Measurements from ENCODE around the gene AVL9. TPM values are rescaled to one million over a fixed set of nuclear protein-coding genes. Genes with fewer than 3 reads are reported as not detected.
"Not testable (repeated sequence)": the region's sequence is repeated elsewhere in the genome, so short reads cannot be mapped to it uniquely, and the experiment has no call there.

Gene AVL9
- total RNA-seq, 2 experiments from 2014 or later: 23.3 to 25.4 TPM

GRCh38 chr7:32594965-32595490, 99.7 kb downstream of the AVL9 start:
- Histone ChIP-seq H3K27ac (ENCODE audit: low read depth in 1 of 2, low read length in 2 of 2) (no peak overlapping the region), H3K4me1 (ENCODE audit: insufficient read depth, low read length) (no peaks in the 10 kb centered on the region), H3K9me3 (ENCODE audit: control insufficient read depth in 1 of 2, insufficient read depth in 1 of 2, low read length in 2 of 2) (no peaks in the 10 kb centered on the region), H3K27me3 (ENCODE audit: control insufficient read depth in 1 of 2, insufficient read depth in 2 of 2, low read length in 2 of 2) (peaks cover 0 to 4% of the 10 kb centered on the region in 2 experiments), H3K36me3 (ENCODE audit: insufficient read depth, low read length) (no peaks in the 10 kb centered on the region), H3K4me3 (ENCODE audit: low read length) (no peak overlapping the region)
- no peaks in the 10 kb centered on the region for H3K4me1 Mint-ChIP-seq (ENCODE audit: low read depth)
- intact Hi-C loops (cut with DNase I, micrococcal nuclease): no loop called here
- DNase-seq: no peak
- H3K9me3 Mint-ChIP-seq: peaks cover 6% of the 10 kb centered on the region
- ATAC-seq (ENCODE audit: poor library complexity): no peak
- no peaks in the 10 kb centered on the region for H3K36me3 Mint-ChIP-seq (ENCODE audit: low read depth)
- ChIA-PET POLR2A (no interaction called here), CTCF (no interaction called here)
- peaks cover 14% of the 10 kb centered on the region for H3K27me3 Mint-ChIP-seq
- TF ChIP-seq, protein P1, sequence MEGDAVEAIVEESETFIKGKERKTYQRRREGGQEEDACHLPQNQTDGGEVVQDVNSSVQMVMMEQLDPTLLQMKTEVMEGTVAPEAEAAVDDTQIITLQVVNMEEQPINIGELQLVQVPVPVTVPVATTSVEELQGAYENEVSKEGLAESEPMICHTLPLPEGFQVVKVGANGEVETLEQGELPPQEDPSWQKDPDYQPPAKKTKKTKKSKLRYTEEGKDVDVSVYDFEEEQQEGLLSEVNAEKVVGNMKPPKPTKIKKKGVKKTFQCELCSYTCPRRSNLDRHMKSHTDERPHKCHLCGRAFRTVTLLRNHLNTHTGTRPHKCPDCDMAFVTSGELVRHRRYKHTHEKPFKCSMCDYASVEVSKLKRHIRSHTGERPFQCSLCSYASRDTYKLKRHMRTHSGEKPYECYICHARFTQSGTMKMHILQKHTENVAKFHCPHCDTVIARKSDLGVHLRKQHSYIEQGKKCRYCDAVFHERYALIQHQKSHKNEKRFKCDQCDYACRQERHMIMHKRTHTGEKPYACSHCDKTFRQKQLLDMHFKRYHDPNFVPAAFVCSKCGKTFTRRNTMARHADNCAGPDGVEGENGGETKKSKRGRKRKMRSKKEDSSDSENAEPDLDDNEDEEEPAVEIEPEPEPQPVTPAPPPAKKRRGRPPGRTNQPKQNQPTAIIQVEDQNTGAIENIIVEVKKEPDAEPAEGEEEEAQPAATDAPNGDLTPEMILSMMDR (IDR thresholded peaks at IDR 0.05): no peak
- no peak overlapping the region for H3K27ac Mint-ChIP-seq
- no peak overlapping the region for H3K4me3 Mint-ChIP-seq

DNA sequence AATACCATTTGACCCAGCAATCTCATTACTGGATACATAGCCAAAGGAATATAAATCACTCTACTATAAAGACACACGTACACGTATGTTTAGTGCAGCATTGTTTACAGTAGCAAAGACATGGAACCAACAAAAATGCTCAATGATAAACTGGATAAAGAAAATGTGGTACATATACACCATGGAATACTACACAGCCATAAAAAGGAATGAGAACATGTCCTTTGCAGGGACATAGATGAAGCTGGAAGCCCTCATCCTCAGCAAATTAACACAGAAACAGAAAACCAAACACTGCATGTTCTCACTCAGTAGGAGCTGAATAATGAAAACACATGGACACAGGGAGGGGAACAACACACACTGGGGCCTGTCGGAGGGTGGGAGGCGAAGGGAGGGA, 105.9 kb downstream of the AVL9 start:
- H3K4me3 ChIP-seq (ENCODE audit: low read length); H3K36me3 ChIP-seq (ENCODE audit: insufficient read depth, low read length); H3K36me3 Mint-ChIP-seq (ENCODE audit: low read depth); intact Hi-C loops (cut with DNase I, micrococcal nuclease); H3K4me1 Mint-ChIP-seq (ENCODE audit: low read depth); POLR2A ChIA-PET; CTCF ChIA-PET; H3K4me3 Mint-ChIP-seq; H3K27ac ChIP-seq (ENCODE audit: low read depth in 1 of 2, low read length in 2 of 2); H3K4me1 ChIP-seq (ENCODE audit: insufficient read depth, low read length); DNase-seq; H3K27me3 ChIP-seq (ENCODE audit: control insufficient read depth in 1 of 2, insufficient read depth in 2 of 2, low read length in 2 of 2); H3K27ac Mint-ChIP-seq; ATAC-seq (ENCODE audit: poor library complexity); H3K9me3 ChIP-seq (ENCODE audit: control insufficient read depth in 1 of 2, insufficient read depth in 1 of 2, low read length in 2 of 2): not testable (repeated sequence)
- Mint-ChIP-seq H3K27me3 (peaks cover 20% of the 10 kb centered on the region), H3K9me3 (peaks cover 25% of the 10 kb centered on the region)

DNA sequence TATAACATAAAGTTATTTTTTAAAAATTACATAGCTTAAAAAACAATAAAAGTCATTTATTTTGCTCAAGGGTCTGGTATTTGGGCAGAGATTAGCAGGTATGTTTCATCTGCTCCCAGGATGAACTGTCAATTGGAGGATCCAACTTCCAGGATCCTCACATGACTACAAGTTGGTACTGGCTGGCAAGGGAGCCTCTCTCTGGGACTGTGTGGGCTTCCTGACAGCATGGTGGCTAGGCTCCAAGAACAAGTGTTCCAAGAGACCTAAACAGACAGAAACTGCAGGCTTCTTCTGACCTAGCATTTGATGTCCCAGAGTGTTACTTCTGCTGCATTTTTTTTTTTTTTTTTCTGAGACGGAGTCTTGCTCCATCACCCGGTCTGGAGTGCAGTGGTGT, 107.2 kb downstream of the AVL9 start:
- intact Hi-C loops (cut with DNase I, micrococcal nuclease): no loop called here
- Mint-ChIP-seq H3K9me3 (peaks cover 25% of the 10 kb centered on the region), H3K27me3 (peaks cover 17% of the 10 kb centered on the region), H3K4me3 (no peak overlapping the region), H3K36me3 (ENCODE audit: low read depth) (no peaks in the 10 kb centered on the region), H3K27ac (no peak overlapping the region), H3K4me1 (ENCODE audit: low read depth) (no peaks in the 10 kb centered on the region)
- CTCF ChIA-PET: no interaction called here
- Histone ChIP-seq H3K4me3 (ENCODE audit: low read length) (no peak overlapping the region), H3K9me3 (ENCODE audit: control insufficient read depth in 1 of 2, insufficient read depth in 1 of 2, low read length in 2 of 2) (peaks cover 0 to 8% of the 10 kb centered on the region in 2 experiments), H3K4me1 (ENCODE audit: insufficient read depth, low read length) (no peaks in the 10 kb centered on the region), H3K27ac (ENCODE audit: low read depth in 1 of 2, low read length in 2 of 2) (no peak overlapping the region), H3K36me3 (ENCODE audit: insufficient read depth, low read length) (no peaks in the 10 kb centered on the region), H3K27me3 (ENCODE audit: control insufficient read depth in 1 of 2, insufficient read depth in 2 of 2, low read length in 2 of 2) (no peaks in the 10 kb centered on the region)
- TF ChIP-seq, protein P1 (IDR thresholded peaks at IDR 0.05): no peak
- DNase-seq (no peak), ATAC-seq (ENCODE audit: poor library complexity) (no peak)
- POLR2A ChIA-PET: interaction anchor here (0.7 kb wide), 1 partner anchor 1378 kb away, joined by 3 read pairs; no protein-coding TSS in a partner anchor

- H3K4me1 Mint-ChIP-seq (ENCODE audit: low read depth); H3K9me3 ChIP-seq (ENCODE audit: control insufficient read depth in 1 of 2, insufficient read depth in 1 of 2, low read length in 2 of 2); H3K27ac ChIP-seq (ENCODE audit: low read depth in 1 of 2, low read length in 2 of 2); H3K4me1 ChIP-seq (ENCODE audit: insufficient read depth, low read length); H3K4me3 Mint-ChIP-seq; POLR2A ChIA-PET; ATAC-seq (ENCODE audit: poor library complexity); H3K36me3 Mint-ChIP-seq (ENCODE audit: low read depth); H3K27me3 ChIP-seq (ENCODE audit: control insufficient read depth in 1 of 2, insufficient read depth in 2 of 2, low read length in 2 of 2); H3K36me3 ChIP-seq (ENCODE audit: insufficient read depth, low read length); CTCF ChIA-PET; H3K27me3 Mint-ChIP-seq; H3K27ac Mint-ChIP-seq; H3K4me3 ChIP-seq (ENCODE audit: low read length); intact Hi-C loops (cut with DNase I, micrococcal nuclease); DNase-seq: not testable (repeated sequence)
- peaks cover 19% of the 10 kb centered on the region for H3K9me3 Mint-ChIP-seq
These were observed 108.2 kb downstream of the AVL9 start for GRCh38 chr7:32603492-32603891.

DNA sequence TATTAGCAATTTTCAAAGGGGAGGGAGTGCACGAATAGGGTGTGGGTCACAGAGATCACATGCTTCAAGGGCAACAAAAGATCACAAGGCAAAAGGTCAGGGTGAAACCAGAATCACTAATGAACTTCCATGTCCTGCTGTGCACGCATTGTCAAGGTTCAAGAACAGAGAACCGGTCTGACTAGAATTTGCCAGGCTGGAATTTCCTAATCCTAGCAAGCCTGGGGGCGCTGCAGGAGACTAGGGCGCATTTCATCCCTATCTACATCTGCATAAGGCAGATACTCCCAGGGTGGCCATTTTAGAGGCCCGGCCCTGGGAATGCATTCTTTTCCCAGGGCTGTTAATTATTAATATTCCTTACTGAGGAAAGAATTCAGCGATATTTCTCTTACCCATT, 108.8 kb downstream of the AVL9 start:
- H3K27me3 ChIP-seq (ENCODE audit: control insufficient read depth in 1 of 2, insufficient read depth in 2 of 2, low read length in 2 of 2); H3K4me1 Mint-ChIP-seq (ENCODE audit: low read depth); H3K4me3 ChIP-seq (ENCODE audit: low read length); ATAC-seq (ENCODE audit: poor library complexity); H3K9me3 ChIP-seq (ENCODE audit: control insufficient read depth in 1 of 2, insufficient read depth in 1 of 2, low read length in 2 of 2); H3K4me3 Mint-ChIP-seq; CTCF ChIA-PET; H3K27ac Mint-ChIP-seq; intact Hi-C loops (cut with DNase I, micrococcal nuclease); H3K36me3 Mint-ChIP-seq (ENCODE audit: low read depth); H3K4me1 ChIP-seq (ENCODE audit: insufficient read depth, low read length); H3K36me3 ChIP-seq (ENCODE audit: insufficient read depth, low read length); POLR2A ChIA-PET; H3K27ac ChIP-seq (ENCODE audit: low read depth in 1 of 2, low read length in 2 of 2); DNase-seq; H3K27me3 Mint-ChIP-seq: not testable (repeated sequence)
- H3K9me3 Mint-ChIP-seq: peaks cover 19% of the 10 kb centered on the region

Measured in CD4-positive, alpha-beta T cell (primary cell).